Measurements from ENCODE around the gene ERG.

Gene ERG

DNA sequence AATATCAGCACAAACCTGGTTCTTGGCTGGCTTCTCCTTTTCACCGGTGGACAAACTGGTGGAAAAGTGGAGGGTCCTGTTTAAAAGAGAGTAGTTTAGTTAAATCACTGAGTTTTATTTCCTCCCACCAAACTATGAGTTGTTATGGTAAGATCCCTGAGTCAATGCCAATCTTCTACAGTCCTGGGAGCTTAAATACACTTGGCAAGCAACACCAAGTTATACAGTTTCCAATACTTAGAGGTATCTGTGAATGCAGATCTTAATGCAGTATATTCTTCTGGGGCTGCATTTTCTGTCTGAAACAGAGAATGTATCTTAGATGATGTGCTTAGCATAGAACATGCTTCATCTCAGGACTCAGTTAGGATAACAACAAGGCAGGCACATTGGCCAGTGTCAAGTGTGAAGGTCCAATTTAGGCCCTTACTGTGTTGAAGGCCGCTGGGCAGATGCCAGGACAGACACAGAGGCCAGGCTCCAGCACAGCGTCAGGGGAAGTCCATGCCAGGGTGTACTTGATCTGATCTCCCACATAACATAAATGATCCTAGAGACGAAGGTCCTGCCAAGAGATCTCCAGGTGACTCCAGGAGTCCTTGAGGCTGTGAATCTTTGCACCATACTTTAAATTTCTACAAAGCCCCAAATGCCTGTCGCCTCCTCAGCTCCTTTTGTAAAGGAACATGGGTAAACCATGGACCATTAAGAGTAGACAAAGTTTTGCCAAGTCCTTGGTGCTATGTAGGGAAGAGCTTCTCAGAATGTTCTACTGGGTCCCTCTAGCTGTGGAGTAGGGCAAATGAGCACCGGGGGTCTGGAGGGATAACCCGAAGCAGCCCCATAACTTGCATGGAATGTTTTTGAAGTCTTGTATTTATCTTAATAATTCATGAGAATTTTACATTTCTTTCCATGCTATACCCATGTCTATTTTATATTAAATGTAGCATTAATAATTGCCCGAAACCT is 164.7 kb downstream of the ERG start:
- TF ChIP-seq GATA3 (IDR thresholded peaks at IDR 0.05; ENCODE audit: low read depth, low read length) (no peak), GATA2 (IDR thresholded peaks at IDR 0.05; ENCODE audit: low read depth, low read length) (no peak)

- TF ChIP-seq GATA3 (IDR thresholded peaks at IDR 0.05; ENCODE audit: low read depth, low read length) (no peak), GATA2 (IDR thresholded peaks at IDR 0.05; ENCODE audit: low read depth, low read length) (no peak)
Measured at GRCh38 chr21:38330666-38331065, 167.6 kb downstream of the ERG start.

Data from SH-SY5Y (cell line).